Keratinocyte (primary cell): Measurements from ENCODE around the gene DDAH2. TPM values are rescaled to one million over a fixed set of nuclear protein-coding genes. Genes with fewer than 3 reads are reported as not detected.

ENCODE experiments used
- DNase-seq: peaks from one replicate; pipeline ENCODE4 v3.0.0-alpha.2; 2011; ENCODE audit warnings: low read depth, missing footprints, low spot score
- FAIRE-seq: peaks from 2 replicates; lab custom pipeline; 2011; peaks lifted over from hg19 to GRCh38; lab: Jason Lieb, UNC
- H2AFZ ChIP-seq: 2 replicates; pipeline ENCODE4 v1.6.0; 2012; ENCODE audit warnings: low read length, control low read depth, inconsistent platforms; ENCODE audit not compliant: control insufficient read depth
- H3K27ac ChIP-seq: 2 replicates; pipeline ENCODE4 v1.5.1; 2011; ENCODE audit warnings: low read length; ENCODE audit not compliant: control insufficient read depth, insufficient read depth
- H3K27me3 ChIP-seq: 3 replicates; pipeline ENCODE4 v1.6.0; 2011; ENCODE audit warnings: low read length; ENCODE audit not compliant: control insufficient read depth, insufficient read depth; ENCODE audit errors: extremely low read depth
- H3K36me3 ChIP-seq, 2 experiments: 2 replicates in 1 of 2; 3 replicates in 1 of 2; pipeline ENCODE4 v1.5.1; 2011; ENCODE audit warnings: low read length in 2 of 2, mild to moderate bottlenecking in 1 of 2; ENCODE audit not compliant: control insufficient read depth in 2 of 2, insufficient read depth in 2 of 2; ENCODE audit errors: extremely low read depth in 1 of 2
- H3K4me1 ChIP-seq: 3 replicates; pipeline ENCODE4 v1.5.1; 2011; ENCODE audit warnings: low read length; ENCODE audit not compliant: control insufficient read depth, insufficient read depth; ENCODE audit errors: extremely low read depth
- H3K4me2 ChIP-seq: 3 replicates; pipeline ENCODE4 v1.6.0; 2011; ENCODE audit warnings: low read depth, low read length; ENCODE audit not compliant: control insufficient read depth, insufficient read depth; ENCODE audit errors: extremely low read depth
- H3K4me3 ChIP-seq, 3 experiments: fragments of 200-600 bp in 1 of 3; sonication (generic) in 1 of 3; 2 replicates in 2 of 3; 3 replicates in 1 of 3; pipeline ENCODE4 v1.5.1; 2011 to 2016; ENCODE audit warnings: low read length in 3 of 3, mild to moderate bottlenecking in 3 of 3, control low read depth in 2 of 3, inconsistent platforms in 1 of 3, low read depth in 1 of 3, mixed read lengths in 1 of 3, mixed run types in 1 of 3, moderate library complexity in 1 of 3; ENCODE audit not compliant: control insufficient read depth in 2 of 3, insufficient read depth in 2 of 3; ENCODE audit errors: extremely low read depth in 1 of 3
- H3K79me2 ChIP-seq: 2 replicates; pipeline ENCODE4 v1.6.0; 2012; ENCODE audit warnings: low read length; ENCODE audit not compliant: control insufficient read depth, insufficient read depth
- H3K9ac ChIP-seq: 3 replicates; pipeline ENCODE4 v1.6.0; 2011; ENCODE audit warnings: low read length; ENCODE audit not compliant: control insufficient read depth, insufficient read depth; ENCODE audit errors: extremely low read depth
- H3K9me1 ChIP-seq: 3 replicates; pipeline ENCODE4 v1.6.0; 2011; ENCODE audit warnings: low read length; ENCODE audit not compliant: control insufficient read depth, insufficient read depth; ENCODE audit errors: extremely low read depth
- H3K9me3 ChIP-seq: 2 replicates; pipeline ENCODE4 v1.5.1; 2012; ENCODE audit warnings: low read depth, low read length; ENCODE audit not compliant: control insufficient read depth
- H4K20me1 ChIP-seq: 3 replicates; pipeline ENCODE4 v1.6.0; 2011; ENCODE audit warnings: low read length; ENCODE audit not compliant: control insufficient read depth, insufficient read depth; ENCODE audit errors: extremely low read depth
- EZH2 ChIP-seq: IDR thresholded peaks from one replicate; pipeline ENCODE4 v1.6.1; 2012; ENCODE audit warnings: inconsistent platforms, mild to moderate bottlenecking, low read length, moderate library complexity
- dilution Hi-C: fragments of 300-500 bp; cut with MboI; formaldehyde crosslinking; loops from one replicate; pipeline ENCODE4 v1.7.0; 2020; ENCODE audit warnings: low sequenced_read_pairs; ENCODE audit not compliant: extremely low pct_ligation_motif_present
- polyA plus RNA-seq, 5 experiments: library from polyadenylated mRNA; depleted of rRNA in 3 of 5; stranded (reverse) in 3 of 5; stranded (forward) in 1 of 5; unstranded in 1 of 5; fragments of >200 nt; gene quantifications; 1 replicate in 1 of 5; 2 replicates in 3 of 5; 3 replicates in 1 of 5; pipeline versions ENCODE4 v1.2.1 to v1.2.3, GENCODE V29; 2011 to 2012; ENCODE audit warnings: missing spikeins in 2 of 5, low read depth in 1 of 5, low replicate concordance in 1 of 5
- TF ChIP-seq, protein P1 (sequence below), 3 experiments: IDR thresholded peaks in 1 of 3; conservative IDR thresholded peaks in 1 of 3; optimal IDR thresholded peaks in 1 of 3; 2 replicates in 2 of 3; 3 replicates in 1 of 3; pipeline versions ENCODE3 to v1.5.1; 2011; ENCODE audit warnings: low read length in 3 of 3, mild to moderate bottlenecking in 3 of 3, moderate library complexity in 2 of 3, control low read depth in 1 of 3, inconsistent platforms in 1 of 3; ENCODE audit not compliant: insufficient read depth in 2 of 3; ENCODE audit errors: extremely low read depth in 1 of 3

DDAH2 gene
- polyA plus RNA-seq, 1 donor (not counting 4 experiments of a cell fraction or from before 2014, with no cell fraction given): 3.0 TPM

DNA sequence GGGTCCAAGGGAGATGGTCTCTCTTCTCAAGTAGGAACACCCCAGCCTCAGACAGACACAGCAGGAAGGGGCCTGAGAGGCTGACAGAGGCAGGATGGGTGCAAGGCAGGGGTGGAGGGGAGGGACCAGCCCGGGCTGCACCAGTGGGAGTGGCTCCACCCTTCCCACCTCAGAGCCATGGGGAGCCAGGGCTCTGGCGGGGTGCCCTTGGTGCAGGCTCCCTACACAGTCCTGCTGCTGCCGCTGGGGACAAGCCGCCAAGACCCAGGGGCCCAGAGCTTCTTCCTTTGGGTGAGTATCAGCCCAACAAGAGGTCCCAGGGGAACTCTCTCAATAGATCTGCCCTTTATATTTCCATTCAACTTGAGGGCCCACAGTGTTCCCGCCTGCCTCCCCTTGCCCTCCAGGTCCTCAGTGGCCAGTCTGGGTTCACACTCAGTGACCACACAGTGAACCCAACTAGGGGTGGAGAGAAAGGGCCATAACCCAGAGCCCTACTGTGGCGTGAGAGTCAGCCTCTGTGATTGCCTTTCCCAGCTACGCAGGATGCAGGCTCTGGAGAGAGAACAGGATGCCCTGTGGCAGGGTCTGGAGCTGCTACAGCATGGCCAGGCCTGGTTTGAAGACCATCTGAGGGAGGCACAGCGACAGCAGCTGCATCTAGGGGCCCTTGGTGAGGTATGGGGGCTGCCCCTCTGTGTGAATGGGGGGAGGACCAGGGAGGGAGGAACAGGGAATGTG is 33.9 kb upstream of the DDAH2 start:
- Histone ChIP-seq H3K36me3 (peaks cover 6 to 13% of the 10 kb centered on the region in 2 experiments), H3K9me3 (no peaks in the 10 kb centered on the region), H3K4me2 (no peak overlapping the region), H3K27me3 (no peaks in the 10 kb centered on the region), H3K27ac (no peak overlapping the region), H3K9me1 (no peaks in the 10 kb centered on the region), H4K20me1 (no peaks in the 10 kb centered on the region), H2AFZ (no peak overlapping the region), H3K9ac (no peak overlapping the region), H3K4me3 (no peak overlapping the region), H3K79me2 (no peaks in the 10 kb centered on the region), H3K4me1 (peaks cover 5% of the 10 kb centered on the region)
- no peak for FAIRE-seq
- dilution Hi-C loops: no loop called here
- DNase-seq: no peak
- TF ChIP-seq EZH2: no peak
- TF ChIP-seq, protein P1, sequence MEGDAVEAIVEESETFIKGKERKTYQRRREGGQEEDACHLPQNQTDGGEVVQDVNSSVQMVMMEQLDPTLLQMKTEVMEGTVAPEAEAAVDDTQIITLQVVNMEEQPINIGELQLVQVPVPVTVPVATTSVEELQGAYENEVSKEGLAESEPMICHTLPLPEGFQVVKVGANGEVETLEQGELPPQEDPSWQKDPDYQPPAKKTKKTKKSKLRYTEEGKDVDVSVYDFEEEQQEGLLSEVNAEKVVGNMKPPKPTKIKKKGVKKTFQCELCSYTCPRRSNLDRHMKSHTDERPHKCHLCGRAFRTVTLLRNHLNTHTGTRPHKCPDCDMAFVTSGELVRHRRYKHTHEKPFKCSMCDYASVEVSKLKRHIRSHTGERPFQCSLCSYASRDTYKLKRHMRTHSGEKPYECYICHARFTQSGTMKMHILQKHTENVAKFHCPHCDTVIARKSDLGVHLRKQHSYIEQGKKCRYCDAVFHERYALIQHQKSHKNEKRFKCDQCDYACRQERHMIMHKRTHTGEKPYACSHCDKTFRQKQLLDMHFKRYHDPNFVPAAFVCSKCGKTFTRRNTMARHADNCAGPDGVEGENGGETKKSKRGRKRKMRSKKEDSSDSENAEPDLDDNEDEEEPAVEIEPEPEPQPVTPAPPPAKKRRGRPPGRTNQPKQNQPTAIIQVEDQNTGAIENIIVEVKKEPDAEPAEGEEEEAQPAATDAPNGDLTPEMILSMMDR (optimal IDR thresholded peaks at IDR 0.05 in 1 of 3, IDR thresholded peaks at IDR 0.05 in 1 of 3, conservative IDR thresholded peaks at IDR 0.05 in 1 of 3; ENCODE audit: extremely low read depth in 1 of 3, insufficient read depth in 2 of 3, low read length in 3 of 3): no peak

DNA sequence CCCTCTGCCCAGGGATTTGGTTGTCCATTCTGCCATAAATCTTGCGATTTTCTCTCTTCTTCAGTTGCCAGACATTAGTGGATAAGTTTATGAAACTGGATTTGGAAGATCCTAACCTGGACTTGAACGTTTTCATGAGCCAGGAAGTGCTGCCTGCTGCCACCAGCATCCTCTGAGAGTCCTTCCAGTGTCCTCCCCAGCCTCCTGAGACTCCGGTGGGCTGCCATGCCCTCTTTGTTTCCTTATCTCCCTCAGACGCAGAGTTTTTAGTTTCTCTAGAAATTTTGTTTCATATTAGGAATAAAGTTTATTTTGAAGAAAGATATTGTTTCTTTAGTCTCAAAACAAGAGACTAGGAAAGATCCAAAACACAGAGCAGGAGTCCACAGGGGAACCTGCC is 33.3 kb upstream of the DDAH2 start, which contains the start of gene SAPCD1:
TSS of gene SAPCD1 (plus strand) at position 301 of the 400 bp plus-strand sequence. CDS start 399 bp downstream, outside the sequence.
- Histone ChIP-seq H3K9me3 (no peaks in the 10 kb centered on the region), H3K9ac (no peak within 1 kb of the TSS), H2AFZ (no peak within 1 kb of the TSS), H3K36me3 (peaks cover 6 to 13% of the 10 kb centered on the region in 2 experiments), H3K4me1 (peaks cover 5% of the 10 kb centered on the region), H3K4me2 (no peak within 1 kb of the TSS), H3K79me2 (no peaks in the 10 kb centered on the region), H3K27me3 (no peaks in the 10 kb centered on the region), H4K20me1 (no peaks in the 10 kb centered on the region), H3K9me1 (no peaks in the 10 kb centered on the region), H3K27ac (no peak within 1 kb of the TSS), H3K4me3 (no peak within 1 kb of the TSS)
- DNase-seq: no peak
- TF ChIP-seq, protein P1 (optimal IDR thresholded peaks at IDR 0.05 in 1 of 3, IDR thresholded peaks at IDR 0.05 in 1 of 3, conservative IDR thresholded peaks at IDR 0.05 in 1 of 3; ENCODE audit: extremely low read depth in 1 of 3, insufficient read depth in 2 of 3, low read length in 3 of 3): no peak
- no peak for TF ChIP-seq EZH2
- no peak for FAIRE-seq
- dilution Hi-C loops: no loop called here
